GM19452 (cell line): ENCODE measurements around the gene BCOR.

Experiments used
- ATAC-seq: cut with Tn5 transposase; IDR thresholded peaks from one replicate; pipeline ENCODE4 v1.9.1; 2021; ENCODE audit not compliant: unreplicated experiment

BCOR gene

GRCh38 chrX:40007131-40007755 lies 90.5 kb downstream of the BCOR start:
- no peak for ATAC-seq

DNA sequence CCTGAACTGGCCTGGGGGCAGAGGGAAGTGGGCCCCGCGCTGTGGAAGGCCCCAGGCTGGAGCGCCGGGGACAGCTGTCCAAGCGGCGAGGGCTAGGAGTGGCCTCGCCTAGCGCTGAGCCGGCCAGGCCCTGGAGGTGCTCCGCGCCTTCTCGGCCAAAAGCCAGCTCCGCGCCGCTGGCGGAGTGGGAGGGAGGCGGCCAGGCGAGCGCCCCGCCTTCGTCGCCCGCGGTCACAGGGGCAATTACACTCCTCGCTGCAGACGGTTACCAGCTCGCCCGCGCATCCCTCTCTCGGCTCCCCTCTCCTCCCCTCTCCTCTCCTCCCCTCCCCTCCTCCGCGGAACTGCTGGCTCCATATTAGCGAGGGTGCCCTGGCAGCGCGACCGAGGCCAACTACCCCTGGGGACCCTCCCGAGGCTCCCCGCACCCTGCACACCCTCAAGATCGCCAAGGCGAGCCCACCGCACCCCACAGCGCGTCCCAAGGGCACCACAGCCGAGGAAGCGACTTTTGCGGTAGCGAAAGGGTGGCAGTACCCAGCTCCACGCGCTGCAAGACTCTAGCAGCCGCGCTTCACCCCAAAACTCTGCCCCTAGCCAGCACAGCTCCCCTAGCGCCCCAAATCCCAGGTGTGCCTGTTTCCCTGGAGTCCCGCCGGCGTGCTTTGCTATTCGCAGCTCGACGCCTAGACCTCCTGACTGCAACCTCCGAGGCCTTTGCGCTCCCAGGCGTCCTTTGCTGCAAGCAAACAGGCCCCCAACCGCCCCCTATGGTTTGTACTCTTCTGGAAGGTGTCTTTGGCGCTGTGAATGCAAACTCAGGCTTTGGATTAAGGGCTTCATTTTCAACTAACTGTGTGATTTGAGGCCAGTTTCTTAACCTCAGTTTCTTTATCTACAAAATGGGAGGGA lies 91.4 kb downstream of the BCOR start:
- no peak for ATAC-seq

DNA sequence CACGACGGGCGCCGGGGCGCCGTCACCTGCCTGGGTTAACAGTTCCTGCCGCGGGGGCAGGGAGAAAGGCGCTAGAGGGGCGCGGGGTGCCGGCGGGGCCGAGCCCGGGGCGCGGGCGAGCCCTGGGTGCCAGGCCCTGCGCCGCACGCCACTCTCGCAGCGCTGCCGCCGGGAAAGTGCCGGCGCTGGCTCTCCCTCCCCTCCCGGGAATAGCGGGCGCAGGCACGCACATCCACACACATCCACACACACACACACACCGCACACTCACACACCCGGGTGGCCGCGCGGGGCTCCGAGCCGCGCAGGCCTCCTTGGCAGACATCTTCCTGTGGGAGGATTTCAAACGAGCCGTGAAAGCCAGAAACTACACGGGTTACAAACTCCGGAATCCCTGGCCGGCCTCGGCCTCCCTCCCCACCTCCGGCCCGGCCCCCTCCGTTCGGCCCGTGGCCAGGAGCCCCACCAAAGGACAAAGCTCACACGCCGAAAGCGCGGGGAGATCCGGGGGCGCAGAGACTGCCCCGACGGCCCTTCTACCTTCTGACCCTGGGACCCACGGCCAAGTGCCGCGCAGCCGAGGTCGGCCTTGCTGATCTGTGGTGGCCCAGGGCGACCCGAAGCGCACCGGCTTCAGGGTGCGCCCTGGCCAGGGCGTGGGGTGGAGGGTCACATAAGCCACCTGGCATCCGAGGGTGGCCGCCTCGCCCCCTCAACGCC lies 92.3 kb downstream of the BCOR start:
- ATAC-seq, result no peak

- no peak for ATAC-seq
Measured at GRCh38 chrX:40004921-40005291, 92.9 kb downstream of the BCOR start.

GRCh38 chrX:40004246-40004535 lies 93.6 kb downstream of the BCOR start:
- no peak for ATAC-seq

DNA sequence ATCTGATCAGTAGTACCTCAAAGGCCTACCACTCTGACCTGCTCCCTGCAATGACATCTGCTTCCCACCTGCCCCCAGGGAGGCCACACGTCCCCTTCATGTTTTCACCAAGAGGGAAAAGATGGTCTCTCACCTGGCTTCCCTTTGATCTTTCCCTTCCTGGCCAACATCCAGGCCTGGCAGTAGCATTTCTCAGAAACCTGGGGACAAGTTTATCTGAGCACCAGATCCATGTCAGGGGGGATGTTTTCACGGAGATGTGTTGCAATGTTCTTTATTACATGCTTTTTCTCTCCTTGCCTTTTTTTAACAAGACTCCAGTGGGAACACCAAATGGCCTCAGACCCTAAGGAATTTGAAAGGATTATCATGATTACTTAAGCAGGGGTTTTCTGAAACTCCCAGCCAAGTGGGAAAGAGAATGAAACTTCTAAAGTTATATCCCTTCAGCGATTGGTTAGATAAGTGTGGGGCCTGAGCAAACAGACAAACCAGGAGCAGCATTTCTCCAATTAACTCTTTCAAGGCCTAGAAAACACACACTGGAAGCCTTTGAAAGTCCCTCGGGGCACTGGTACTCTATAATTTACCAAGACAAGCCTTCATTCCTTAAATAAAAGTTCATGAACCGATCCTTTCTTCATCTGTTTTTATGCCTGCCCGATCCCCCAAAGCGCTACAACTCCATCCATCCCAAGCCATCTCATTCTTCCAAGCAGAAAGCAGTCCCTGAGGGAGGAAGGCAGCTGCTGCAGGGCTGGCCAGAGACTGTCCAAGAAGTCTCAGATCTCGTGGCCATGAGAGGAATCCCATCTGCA lies 94.1 kb downstream of the BCOR start:
- ATAC-seq, result no peak

GRCh38 chrX:40003071-40003427 lies 94.7 kb downstream of the BCOR start:
- ATAC-seq, result no peak
